Hepatocyte (in vitro differentiated cells): ENCODE results near the gene OSTM1.
A peak's percentile ranks its signal among the peaks of the same experiment; 100 is the strongest.

Experiments used
- CTCF ChIP-seq: fragments of 200-600 bp; sonication (generic); IDR thresholded peaks from 2 replicates; pipeline ENCODE4 v1.5.1; 2016; ENCODE audit warnings: antibody characterized with exemption, mild to moderate bottlenecking; ENCODE audit not compliant: poor library complexity
- EZH2 ChIP-seq: fragments of 200-600 bp; sonication (generic); IDR thresholded peaks from 2 replicates; pipeline ENCODE4 v1.6.1; 2016; ENCODE audit warnings: antibody characterized with exemption, mild to moderate bottlenecking, borderline replicate concordance
- EZH2phosphoT487 ChIP-seq: fragments of 200-600 bp; sonication (generic); IDR thresholded peaks from one replicate; pipeline ENCODE4 v1.6.1; 2018; ENCODE audit warnings: antibody characterized with exemption, mild to moderate bottlenecking, low read depth, moderate library complexity; ENCODE audit not compliant: unreplicated experiment, severe bottlenecking

- TF ChIP-seq CTCF (no peak), EZH2phosphoT487 (no peak), EZH2 (peak; percentile 94)
These were observed 43.2 kb upstream of the OSTM1 start for GRCh38 chr6:108117427-108118358.
